ENCODE results near the gene ANKLE2.

GRCh38 chr12:132761032-132761920 is at the start of gene ANKLE2:
- TF ChIP-seq CTCF (IDR thresholded peaks at IDR 0.05) = no peak
- peak; percentile 13 to 42 for TF ChIP-seq POLR2A (IDR thresholded peaks at IDR 0.05)
- no peak for TF ChIP-seq POLR2AphosphoS5 (IDR thresholded peaks at IDR 0.05)
